Uterus (tissue), 2 donors: Measurements from ENCODE around the gene ERI3.

Experiments
- CTCF ChIP-seq, 4 experiments: fragments of 200-600 bp in 2 of 4; fragments of 450-650 bp in 2 of 4; sonication (generic) in 2 of 4; IDR thresholded peaks; one replicate each; pipeline ENCODE4 v1.5.1; 2016 to 2019; ENCODE audit warnings: antibody characterized with exemption in 4 of 4, mild to moderate bottlenecking in 2 of 4, moderate library complexity in 1 of 4
- POLR2A ChIP-seq, 2 donors: fragments of 450-650 bp; IDR thresholded peaks; one replicate each; pipeline ENCODE4 v1.6.1; 2016; ENCODE audit warnings: antibody characterized with exemption in 2 of 2, mild to moderate bottlenecking in 1 of 2, moderate library complexity in 1 of 2

GRCh38 chr1:44275991-44276405 lies 79.1 kb downstream of the ERI3 start:
- no peak for TF ChIP-seq CTCF (IDR thresholded peaks at IDR 0.05)
- no peak for TF ChIP-seq POLR2A (IDR thresholded peaks at IDR 0.05)
